NCI-H446 (cell line): ENCODE results near the gene HACD4.
"Not testable (repeated sequence)": the region's sequence is repeated elsewhere in the genome, so short reads cannot be mapped to it uniquely, and the experiment has no call there.

Experiments
- DNase-seq, 2 experiments: peaks; one replicate each; lab custom pipeline; 2025; lab: John Stamatoyannopoulos, UW

Gene HACD4

GRCh38 chr9:21016701-21017491 is 14.5 kb downstream of the HACD4 start:
- DNase-seq = no peak

GRCh38 chr9:21015995-21016394 is 15.4 kb downstream of the HACD4 start:
- DNase-seq = no peak

GRCh38 chr9:21015129-21015815 is 16.2 kb downstream of the HACD4 start:
- no peak for DNase-seq

GRCh38 chr9:21002040-21002439 is 29.4 kb downstream of the HACD4 start:
- no peak for DNase-seq

GRCh38 chr9:21001581-21001980 is 29.9 kb downstream of the HACD4 start:
- no peak for DNase-seq

- no peak for DNase-seq
Measured at GRCh38 chr9:20997503-20998076, 33.9 kb downstream of the HACD4 start.

GRCh38 chr9:20996809-20997208 is 34.6 kb downstream of the HACD4 start:
- no peak for DNase-seq

GRCh38 chr9:20995616-20996015 is 35.8 kb downstream of the HACD4 start:
- DNase-seq = no peak

GRCh38 chr9:20994486-20994885 is 37.0 kb downstream of the HACD4 start:
- no peak for DNase-seq

- DNase-seq = no peak
Measured at GRCh38 chr9:20990867-20991266, 40.6 kb downstream of the HACD4 start.

- DNase-seq = peak in 1 of 2 experiments; percentile 32
Measured at GRCh38 chr9:20989923-20990341, 41.5 kb downstream of the HACD4 start.

GRCh38 chr9:20988671-20989315 is 42.6 kb downstream of the HACD4 start:
- no peak for DNase-seq

GRCh38 chr9:20988061-20988460 is 43.4 kb downstream of the HACD4 start:
- DNase-seq = no peak

- no peak for DNase-seq
Measured at GRCh38 chr9:20987521-20987920, 43.9 kb downstream of the HACD4 start.

- no peak for DNase-seq
Measured at GRCh38 chr9:20985851-20986600, 45.4 kb downstream of the HACD4 start.

GRCh38 chr9:20984506-20984905 is 46.9 kb downstream of the HACD4 start:
- no peak for DNase-seq

- peak; percentile 52 to 67 for DNase-seq
Measured at GRCh38 chr9:20981486-20981885, 50.0 kb downstream of the HACD4 start.

GRCh38 chr9:20980832-20981455 is 50.5 kb downstream of the HACD4 start:
- DNase-seq = peak; percentile 48 to 72

GRCh38 chr9:20978249-20978648 is 53.2 kb downstream of the HACD4 start:
- DNase-seq = no peak

GRCh38 chr9:20974191-20974938 is 57.1 kb downstream of the HACD4 start:
- DNase-seq = not testable (repeated sequence)
